Nucleus accumbens (tissue), 56 donors: ENCODE measurements around the gene TRMT10A.
"Not testable (repeated sequence)": the region's sequence is repeated elsewhere in the genome, so short reads cannot be mapped to it uniquely, and the experiment has no call there.

ENCODE experiments used
- DNase-seq, 56 donors: peaks; one replicate each; lab custom pipeline; 2025; lab: John Stamatoyannopoulos, UW

Gene TRMT10A

DNA sequence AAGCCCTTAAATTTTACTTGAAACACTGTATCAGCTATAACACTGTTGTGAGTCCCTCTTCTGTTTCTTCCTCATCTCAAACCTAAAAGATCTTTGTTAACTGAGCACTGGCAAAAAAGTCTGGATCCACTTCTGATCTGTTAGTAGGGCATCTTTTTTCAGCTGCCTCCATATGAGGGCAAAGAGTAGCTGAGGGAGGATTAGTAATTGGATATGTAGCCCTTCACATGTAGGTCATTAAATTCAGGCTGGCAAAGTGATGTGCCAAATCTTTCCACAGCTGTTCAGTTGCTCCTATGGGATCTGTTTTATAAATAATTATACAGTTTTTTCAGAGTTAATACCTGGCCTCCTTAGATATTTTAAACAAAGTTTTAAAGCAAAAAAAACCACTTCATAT, 1.1 kb upstream of the TRMT10A start:
- no peak for DNase-seq

DNA sequence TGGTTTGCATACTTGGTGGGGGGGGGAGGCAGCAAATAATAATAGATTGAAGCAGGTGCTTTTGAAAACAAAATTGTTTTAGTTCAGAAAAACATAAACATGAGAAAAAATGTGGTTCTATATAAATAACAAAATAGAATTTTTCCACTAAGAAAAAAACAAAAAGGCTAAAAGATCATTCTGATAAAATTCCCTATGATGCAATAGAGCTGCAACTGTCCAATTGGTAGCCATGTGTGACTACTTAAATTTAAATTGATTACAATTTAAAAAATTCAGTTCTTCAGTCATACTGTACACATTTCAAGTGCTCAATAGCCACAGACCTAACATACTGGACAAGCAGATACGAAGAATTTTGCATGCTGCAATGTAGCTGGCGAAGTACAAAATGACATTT, 11.0 kb downstream of the TRMT10A start:
- DNase-seq: no peak

DNA sequence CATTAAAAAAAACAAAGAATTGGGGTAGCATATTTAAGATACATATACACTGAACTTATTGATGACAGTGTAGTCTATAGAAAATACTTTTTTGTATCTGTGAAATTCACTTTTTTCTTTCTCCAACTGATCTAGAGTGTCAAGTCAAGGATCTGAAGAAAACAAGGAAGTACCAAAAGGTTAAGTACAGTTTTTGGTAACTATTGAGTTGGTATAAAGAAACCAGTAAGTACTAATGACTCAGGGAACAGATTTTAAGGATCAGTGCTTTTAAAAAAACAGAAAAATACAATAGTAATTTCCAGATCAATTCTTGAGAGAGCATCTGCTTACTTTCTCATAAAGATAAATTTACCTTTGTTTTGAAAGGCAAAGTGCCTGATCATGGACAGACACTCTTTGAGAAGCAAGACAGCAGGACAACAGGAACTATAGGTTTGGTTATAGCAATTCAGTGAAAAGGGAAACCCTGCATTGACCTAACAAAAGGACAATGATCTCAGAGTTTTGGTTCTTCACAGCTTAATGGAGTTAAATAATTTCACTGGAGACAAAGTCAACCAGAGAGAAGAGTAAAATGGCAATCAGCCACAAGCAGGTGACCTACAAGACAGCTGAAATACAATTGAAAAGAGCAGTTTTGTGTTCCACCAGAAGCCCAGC, 23.4 kb downstream of the TRMT10A start:
- DNase-seq: no peak

DNA sequence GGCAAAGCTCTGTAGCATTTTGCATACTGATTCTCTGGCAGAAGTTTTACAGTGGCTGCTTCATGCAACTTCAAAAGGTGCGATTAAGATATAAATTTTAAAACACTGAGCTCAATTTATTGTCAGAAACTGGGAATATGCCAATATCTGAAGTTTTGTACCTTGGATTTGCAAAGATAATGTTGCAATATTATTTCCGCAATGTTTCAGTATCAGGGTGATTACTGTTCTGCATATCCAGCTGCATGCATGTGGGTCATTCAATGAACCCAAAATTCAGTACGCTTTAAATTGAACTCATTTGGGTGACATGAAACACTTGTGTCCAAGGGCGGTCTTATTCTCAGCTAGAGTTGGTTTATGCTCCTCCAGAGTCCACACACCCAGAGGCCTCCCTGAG, 26.2 kb downstream of the TRMT10A start:
- no peak for DNase-seq

DNA sequence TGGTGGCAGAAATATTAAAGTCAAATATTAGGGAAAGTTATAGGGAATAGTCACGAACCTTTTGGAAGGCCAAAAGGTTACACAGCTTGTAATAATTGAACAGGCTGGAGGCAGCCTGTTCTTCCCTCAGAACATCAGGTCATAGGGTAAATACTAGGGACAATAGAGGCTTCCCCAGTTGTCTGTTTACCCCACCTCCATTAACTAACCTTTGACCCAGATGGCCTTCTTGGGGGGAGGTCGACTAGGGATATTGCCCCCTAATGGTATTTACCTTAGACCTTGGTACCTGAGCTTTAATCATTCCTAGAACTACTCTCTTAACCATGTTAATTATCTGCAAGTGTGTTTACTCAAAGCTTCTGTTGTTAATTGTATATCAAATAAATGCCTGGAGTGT, 27.0 kb downstream of the TRMT10A start:
- DNase-seq: no peak

DNA sequence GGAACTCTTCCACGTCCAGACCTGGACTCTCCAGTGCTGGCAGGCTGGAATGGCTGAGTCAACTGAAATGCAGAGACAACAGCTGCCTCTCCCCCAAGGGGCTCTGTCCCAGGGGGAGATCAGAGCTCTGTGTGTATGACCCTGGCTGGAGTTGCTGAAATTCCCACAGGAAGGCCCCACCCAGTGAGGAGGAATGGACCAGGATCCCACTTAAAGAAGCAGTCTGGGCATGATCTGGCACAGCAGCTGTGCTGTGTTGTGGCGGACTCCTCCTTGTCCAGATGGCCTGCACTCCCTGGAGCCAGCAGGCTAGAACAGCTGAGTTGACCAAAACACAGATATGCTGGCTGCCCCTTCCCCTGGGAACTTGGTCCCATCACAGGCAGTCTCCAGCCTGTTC, 27.6 kb downstream of the TRMT10A start:
- no peak for DNase-seq

DNA sequence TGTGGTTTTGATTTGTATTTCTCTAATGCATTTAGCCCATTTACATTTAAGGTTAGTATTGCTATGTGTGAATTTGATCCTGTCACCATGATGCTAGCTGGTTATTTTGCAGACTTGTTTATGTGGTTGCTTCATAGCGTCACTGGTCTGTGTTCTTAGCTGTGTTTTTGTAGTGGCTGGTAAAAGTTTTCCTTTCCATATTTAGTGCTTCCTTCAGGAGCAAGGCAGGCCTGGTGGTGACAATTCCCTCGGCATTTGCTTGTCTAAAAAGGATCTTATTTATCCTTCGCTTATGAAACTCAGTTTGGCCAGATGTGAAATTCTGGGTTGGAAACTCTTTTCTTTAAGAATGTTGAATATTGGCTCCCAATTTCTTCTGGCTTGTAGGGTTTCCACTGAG, 29.1 kb downstream of the TRMT10A start:
- not testable (repeated sequence) for DNase-seq

DNA sequence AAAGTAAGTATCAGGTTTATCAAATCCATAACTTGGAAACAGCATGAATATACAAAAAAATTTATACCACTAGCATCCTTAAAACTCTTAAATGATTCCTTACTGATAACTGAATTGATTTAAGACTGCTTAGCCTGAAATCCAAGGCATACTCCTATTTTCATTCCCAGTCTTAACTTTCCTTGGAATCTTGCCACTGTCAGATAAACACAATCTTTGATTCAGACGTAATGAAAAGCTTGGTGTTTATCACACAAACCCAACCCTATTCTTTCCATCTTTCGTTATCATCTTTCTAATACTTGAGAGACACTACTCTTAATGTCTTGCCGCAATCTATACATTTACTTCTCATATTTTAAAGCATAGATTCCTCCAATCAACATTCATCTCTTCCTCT, 33.9 kb downstream of the TRMT10A start:
- no peak for DNase-seq

DNA sequence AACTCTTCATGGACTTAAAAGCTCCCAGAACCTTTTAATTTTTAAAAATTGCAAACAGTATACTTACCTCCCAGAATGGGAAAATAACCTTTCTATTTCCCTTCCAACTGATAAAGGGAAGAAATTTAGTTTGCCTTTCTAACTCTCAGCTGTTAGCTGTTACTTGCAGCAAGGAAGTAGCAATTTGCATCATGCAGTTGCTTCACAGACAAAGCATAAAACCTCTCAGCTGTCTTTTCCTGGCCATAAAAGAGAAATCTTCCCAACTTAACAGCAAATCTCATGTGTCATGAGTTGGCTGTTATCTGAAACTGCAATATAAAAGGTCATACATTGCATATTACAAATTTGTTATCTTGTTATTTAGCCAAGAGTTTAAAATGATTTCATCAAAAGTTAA, 34.6 kb downstream of the TRMT10A start:
- DNase-seq: no peak

DNA sequence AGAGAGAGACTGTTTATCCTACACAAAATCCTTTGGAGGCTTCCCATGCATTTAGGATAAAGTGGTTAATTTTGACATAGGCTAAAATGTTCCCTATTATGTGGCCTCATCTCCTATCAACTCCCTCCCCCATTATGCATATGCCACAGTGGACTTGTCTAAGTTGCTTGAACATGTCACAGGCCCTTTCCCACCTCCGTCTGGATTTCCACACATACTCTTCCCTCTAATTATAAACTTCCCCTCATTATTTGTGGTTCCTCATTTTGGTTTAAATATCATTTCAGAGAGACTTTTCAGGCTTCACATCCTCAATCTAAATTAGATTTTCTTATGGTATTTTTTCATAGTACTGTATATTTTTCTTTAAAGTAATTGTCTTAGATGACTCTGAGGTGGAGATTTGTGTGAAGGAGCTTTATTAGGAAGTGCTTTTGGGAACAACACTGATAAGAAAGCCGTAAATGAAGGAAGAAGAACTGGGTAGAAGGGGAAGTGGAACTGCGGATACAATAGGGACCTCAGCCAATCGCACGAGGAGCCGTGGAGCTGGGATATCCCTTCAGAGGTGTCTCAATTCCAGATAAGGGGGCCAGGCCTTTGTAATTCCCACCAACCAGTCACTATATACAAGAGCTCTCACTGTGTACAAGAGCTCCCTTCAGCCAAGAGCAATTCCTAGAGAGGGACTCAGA, 45.1 kb downstream of the TRMT10A start:
- DNase-seq: no peak

DNA sequence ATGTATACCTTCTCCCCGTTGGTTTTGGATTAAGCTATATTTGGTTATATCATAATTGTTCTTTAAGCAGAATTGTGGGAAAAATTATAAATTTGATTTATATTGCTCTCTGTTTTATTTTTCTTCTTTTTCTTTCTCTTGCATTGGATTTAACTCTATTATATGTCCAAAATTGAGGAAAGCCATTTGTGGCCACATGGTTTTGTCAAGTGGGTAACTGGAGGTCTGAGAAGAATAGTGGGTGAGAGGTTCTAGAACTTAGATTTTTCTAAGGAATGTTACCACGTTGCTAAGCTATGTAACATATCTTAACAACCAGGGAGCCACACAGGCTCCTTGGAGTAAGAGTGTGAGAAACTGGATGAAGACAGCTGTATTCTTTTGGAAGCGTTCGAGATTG, 53.1 kb downstream of the TRMT10A start, which contains the start of gene C4orf17:
TSS of gene C4orf17 (plus strand) at position 301 of the 400 bp plus-strand sequence. CDS start 2,061 bp downstream, outside the sequence.
- no peak for DNase-seq

DNA sequence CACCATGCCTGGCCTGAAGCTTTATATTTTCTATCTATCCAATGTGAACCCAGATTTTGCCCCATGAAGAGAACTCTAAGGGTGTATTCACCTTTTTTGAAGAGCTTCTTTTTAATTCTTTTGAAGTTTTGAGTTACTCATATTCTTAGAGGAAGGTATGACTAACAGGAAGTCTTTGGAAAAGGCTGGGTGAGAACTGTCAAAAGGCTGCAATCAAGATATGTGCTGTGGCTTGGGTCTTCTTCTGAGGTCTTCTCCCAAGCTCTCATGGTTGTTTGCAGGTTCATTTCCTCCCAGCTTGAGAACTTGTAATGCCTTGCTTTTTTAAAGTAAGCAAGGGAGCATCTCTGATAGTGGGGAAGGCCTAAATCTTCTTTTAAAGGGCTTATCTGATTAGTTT, 56.1 kb downstream of the TRMT10A start:
- no peak for DNase-seq

DNA sequence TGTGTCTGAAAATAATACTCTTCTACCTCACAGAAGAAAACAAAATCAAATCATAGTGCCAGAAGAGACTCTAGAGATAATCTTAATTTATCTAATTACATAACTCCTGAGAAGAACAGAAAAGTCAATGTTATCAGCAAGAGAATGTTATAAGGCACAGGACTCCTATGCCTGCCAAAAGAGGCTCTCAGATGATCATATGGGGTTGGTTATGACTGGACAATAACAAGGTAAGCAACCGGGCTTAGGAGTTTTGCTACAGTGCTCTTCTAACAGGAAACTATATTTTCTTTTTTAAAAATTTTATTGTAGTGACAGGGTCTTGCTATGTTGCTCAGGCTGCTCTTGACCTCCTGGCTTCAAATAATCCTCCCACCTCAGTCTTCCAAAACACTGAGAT, 56.5 kb downstream of the TRMT10A start:
- no peak for DNase-seq

DNA sequence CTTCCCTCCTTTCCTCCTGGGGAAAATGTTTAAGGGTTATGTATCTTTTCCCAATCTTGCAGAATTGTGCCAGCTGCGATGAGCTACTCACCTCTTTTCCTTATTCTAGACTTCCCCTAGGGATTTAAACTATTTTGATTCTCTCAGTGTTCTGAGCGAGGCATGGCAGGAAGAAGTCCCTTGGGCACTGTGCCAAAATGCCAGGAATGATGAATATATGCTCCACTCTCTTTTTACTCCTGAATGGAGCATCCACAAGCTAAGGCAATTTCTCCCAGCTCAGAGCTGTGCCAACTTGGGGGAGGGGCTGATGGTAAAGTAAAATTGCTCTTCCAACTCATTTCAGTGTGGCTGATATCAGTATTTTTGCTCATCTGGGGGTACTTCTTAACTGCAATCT, 57.1 kb downstream of the TRMT10A start:
- DNase-seq: no peak

DNA sequence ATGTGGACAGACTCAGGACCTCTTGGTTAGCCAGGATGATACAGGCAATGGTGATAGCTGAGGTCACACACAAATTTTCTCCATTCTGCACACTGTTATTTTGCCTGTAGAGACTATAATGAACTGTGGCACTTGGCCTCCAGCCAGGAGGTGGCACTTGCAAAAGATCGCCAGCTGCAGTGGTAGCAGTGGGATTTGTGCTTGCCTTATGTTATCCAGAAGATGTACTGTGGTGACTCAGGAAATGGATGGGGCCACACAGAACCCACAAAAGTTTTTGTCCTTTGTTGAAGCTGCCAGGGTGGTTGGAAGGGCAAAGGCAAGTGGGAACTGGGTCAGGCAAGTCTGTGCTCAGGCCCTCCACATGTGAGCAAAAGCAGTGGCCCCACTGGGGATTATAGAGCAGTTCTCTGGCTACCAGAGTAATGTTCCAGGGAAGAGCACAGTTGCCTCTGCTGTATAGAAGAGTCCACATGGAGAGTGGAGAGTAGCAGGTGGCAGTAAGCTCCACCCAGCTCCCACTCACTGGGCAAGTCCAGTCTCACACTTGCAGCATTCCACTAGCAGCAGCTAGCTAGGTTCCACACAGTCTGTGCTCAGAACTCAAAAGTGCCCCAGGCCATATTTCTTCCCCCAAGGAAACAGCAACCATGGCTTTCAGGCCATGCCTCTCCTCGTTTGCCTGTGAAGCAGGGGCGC, 58.9 kb downstream of the TRMT10A start:
- no peak for DNase-seq
